Thymus (tissue), 11 donors: ENCODE results near the gene ADGRA1. TPM values are rescaled to one million over a fixed set of nuclear protein-coding genes. Genes with fewer than 3 reads are reported as not detected.

Experiments used
- DNase-seq, 9 donors: peaks; one replicate each; pipeline ENCODE4 v3.0.0-alpha.2; 2013; ENCODE audit warnings: low spot score in 9 of 9, low read depth in 6 of 9, missing footprints in 1 of 9
- H3K27ac ChIP-seq, 2 donors: one replicate each; pipeline ENCODE4 v1.5.1; 2013; ENCODE audit warnings: control low read depth in 1 of 2, low read depth in 1 of 2, low read length in 1 of 2, mild to moderate bottlenecking in 1 of 2, moderate library complexity in 1 of 2
- H3K27me3 ChIP-seq, 2 donors: one replicate each; pipeline ENCODE4 v1.5.1; 2013; ENCODE audit warnings: low read length in 1 of 2; ENCODE audit not compliant: control insufficient read depth in 2 of 2, insufficient read depth in 1 of 2
- H3K36me3 ChIP-seq, 2 donors: one replicate each; pipeline ENCODE4 v1.5.1; 2013; ENCODE audit warnings: low read length in 1 of 2, mild to moderate bottlenecking in 1 of 2, moderate library complexity in 1 of 2; ENCODE audit not compliant: control insufficient read depth in 2 of 2, insufficient read depth in 2 of 2
- H3K4me1 ChIP-seq, 2 donors: one replicate each; pipeline ENCODE4 v1.5.1; 2013; ENCODE audit warnings: low read length in 2 of 2; ENCODE audit not compliant: control insufficient read depth in 2 of 2, insufficient read depth in 2 of 2
- H3K4me3 ChIP-seq, 2 donors: one replicate each; pipeline ENCODE4 v1.5.1; 2013; ENCODE audit warnings: low read length in 2 of 2, control low read depth in 1 of 2, mild to moderate bottlenecking in 1 of 2
- H3K9me3 ChIP-seq, 2 donors: one replicate each; pipeline ENCODE4 v1.5.1; 2013; ENCODE audit warnings: low read length in 1 of 2, mild to moderate bottlenecking in 1 of 2; ENCODE audit not compliant: control insufficient read depth in 2 of 2, insufficient read depth in 1 of 2
- WGBS: extraction: QIAGEN DNeasy Blood & Tissue Kit; methylation state at CpG from one replicate; pipeline ENCODE4 v1.1.7; 2013; 5-methylcytosine and 5-hydroxymethylcytosine counted together
- polyA plus RNA-seq: library from polyadenylated mRNA; stranded (reverse); fragments of 200-250 nt; gene quantifications from one replicate; pipeline ENCODE4 v1.2.3, GENCODE V29; 2013
- total RNA-seq: library from RNA; stranded (reverse); fragments of 120-200 nt; gene quantifications from one replicate; pipeline ENCODE4 v1.2.4, GENCODE V29; 2013
- donor health status: healthy.

Gene ADGRA1
- total and polyA plus RNA-seq, 2 donors: 0.02 TPM; not detected in 1

- H3K9me3 ChIP-seq: peaks cover 0 to 6% of the 10 kb centered on the region in 2 donors
- H3K4me3 ChIP-seq: no peak overlapping the region
- no peaks in the 10 kb centered on the region for H3K36me3 ChIP-seq
- H3K4me1 ChIP-seq: no peaks in the 10 kb centered on the region
- H3K27me3 ChIP-seq: no peaks in the 10 kb centered on the region
- 88% methylated on average over 16 of the region's 16 CpGs for WGBS
- no peak overlapping the region for H3K27ac ChIP-seq
- no peak for DNase-seq
Observed at GRCh38 chr10:133070405-133070804, 17.3 kb upstream of the ADGRA1 start.

DNA sequence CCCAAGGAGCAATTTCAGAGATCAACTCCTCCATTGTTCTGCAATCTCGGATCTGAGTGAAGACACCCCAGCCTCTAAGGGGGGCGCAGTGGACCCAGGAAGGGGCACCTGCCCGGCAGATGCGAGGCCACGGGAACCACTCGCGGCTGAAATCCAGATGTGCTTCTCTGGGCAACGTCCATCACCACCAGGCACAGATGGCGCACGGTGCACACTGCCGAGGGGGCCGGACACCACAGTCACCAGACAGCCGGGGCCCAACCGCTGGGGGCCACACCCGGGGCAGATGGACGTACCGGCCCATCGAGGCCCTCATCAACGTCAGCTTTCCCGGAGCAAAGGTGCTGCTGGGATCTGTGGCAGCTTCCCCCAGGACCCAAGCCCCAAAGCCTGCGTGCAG lies 16.9 kb upstream of the ADGRA1 start:
- H3K27ac ChIP-seq: no peak overlapping the region
- no peaks in the 10 kb centered on the region for H3K36me3 ChIP-seq
- no peaks in the 10 kb centered on the region for H3K27me3 ChIP-seq
- peaks cover 0 to 8% of the 10 kb centered on the region in 2 donors for H3K9me3 ChIP-seq
- no peak for DNase-seq
- 83% methylated on average over 21 of the region's 21 CpGs for WGBS
- H3K4me1 ChIP-seq: no peaks in the 10 kb centered on the region
- no peak overlapping the region for H3K4me3 ChIP-seq

- no peaks in the 10 kb centered on the region for H3K36me3 ChIP-seq
- H3K9me3 ChIP-seq: peaks cover 0 to 10% of the 10 kb centered on the region in 2 donors
- H3K27me3 ChIP-seq: no peaks in the 10 kb centered on the region
- 87% methylated on average over 11 of the region's 11 CpGs for WGBS
- no peak overlapping the region for H3K4me3 ChIP-seq
- H3K27ac ChIP-seq: no peak overlapping the region
- no peak for DNase-seq
- H3K4me1 ChIP-seq: no peaks in the 10 kb centered on the region
Observed at GRCh38 chr10:133071733-133072132, 16.0 kb upstream of the ADGRA1 start.

DNA sequence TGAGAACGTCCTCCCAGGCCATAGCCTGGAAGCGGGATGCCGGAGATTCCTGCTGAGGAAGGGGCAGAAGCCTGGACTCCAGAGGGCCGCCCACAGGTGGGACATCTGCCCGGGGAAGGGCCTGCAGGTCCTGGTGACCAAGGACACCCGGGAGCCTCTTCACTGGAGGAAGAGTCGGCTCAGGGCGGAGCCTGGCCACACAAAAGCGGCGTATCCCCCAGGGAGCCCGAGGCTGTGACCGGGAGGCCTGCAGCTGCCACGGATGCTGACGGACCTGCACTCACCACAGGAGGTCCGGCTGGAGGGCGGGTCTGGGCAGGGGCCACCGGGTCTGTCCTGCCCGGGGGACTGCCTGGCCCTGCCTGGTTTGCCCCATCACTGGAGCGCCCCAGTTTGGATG lies 15.5 kb upstream of the ADGRA1 start:
- Histone ChIP-seq H3K36me3 (no peaks in the 10 kb centered on the region), H3K4me1 (no peaks in the 10 kb centered on the region), H3K9me3 (peaks cover 0 to 11% of the 10 kb centered on the region in 2 donors), H3K27me3 (no peaks in the 10 kb centered on the region), H3K27ac (no peak overlapping the region), H3K4me3 (no peak overlapping the region)
- no peak for DNase-seq
- WGBS: 86% methylated on average over 19 of the region's 19 CpGs

- H3K4me3 ChIP-seq: no peak overlapping the region
- H3K4me1 ChIP-seq: no peaks in the 10 kb centered on the region
- no peak overlapping the region for H3K27ac ChIP-seq
- 94% methylated on average over 34 of the region's 34 CpGs for WGBS
- DNase-seq: no peak
- peaks cover 0 to 11% of the 10 kb centered on the region in 2 donors for H3K9me3 ChIP-seq
- H3K36me3 ChIP-seq: no peaks in the 10 kb centered on the region
- no peaks in the 10 kb centered on the region for H3K27me3 ChIP-seq
Observed at GRCh38 chr10:133072720-133073390, 14.9 kb upstream of the ADGRA1 start.

- Histone ChIP-seq H3K27me3 (no peaks in the 10 kb centered on the region), H3K4me1 (no peaks in the 10 kb centered on the region), H3K4me3 (no peak overlapping the region), H3K27ac (no peak overlapping the region), H3K36me3 (no peaks in the 10 kb centered on the region), H3K9me3 (peaks cover 0 to 17% of the 10 kb centered on the region in 2 donors)
- 70% methylated on average over 25 of the region's 25 CpGs for WGBS
- DNase-seq: no peak
Observed at GRCh38 chr10:133075346-133076137, 12.2 kb upstream of the ADGRA1 start.

GRCh38 chr10:133076274-133077038 lies 11.3 kb upstream of the ADGRA1 start:
- Histone ChIP-seq H3K9me3 (peaks cover 0 to 17% of the 10 kb centered on the region in 2 donors), H3K4me1 (no peaks in the 10 kb centered on the region), H3K4me3 (no peak overlapping the region), H3K36me3 (no peaks in the 10 kb centered on the region), H3K27me3 (no peaks in the 10 kb centered on the region), H3K27ac (no peak overlapping the region)
- DNase-seq: no peak
- WGBS: 94% methylated on average over 30 of the region's 30 CpGs

- 69% methylated on average over 39 of the region's 39 CpGs for WGBS
- Histone ChIP-seq H3K27me3 (peaks cover 0 to 3% of the 10 kb centered on the region in 2 donors), H3K4me3 (no peak overlapping the region), H3K27ac (no peak overlapping the region), H3K36me3 (no peaks in the 10 kb centered on the region), H3K9me3 (peaks cover 0 to 14% of the 10 kb centered on the region in 2 donors), H3K4me1 (no peaks in the 10 kb centered on the region)
- no peak for DNase-seq
Observed at GRCh38 chr10:133079836-133080682, 7.7 kb upstream of the ADGRA1 start.
